Activated CD8-positive, alpha-beta T cell treated with anti-CD3 and anti-CD28 coated beads for 36 hours (primary cell): ENCODE measurements around the gene IL18R1. TPM values are rescaled to one million over a fixed set of nuclear protein-coding genes. Genes with fewer than 3 reads are reported as not detected.

ENCODE experiments used
- ATAC-seq: fragments of 200-7000 bp; cut with Tn5 transposase; one replicate; pipeline ENCODE4 v1.10.0; 2021; ENCODE audit warnings: mild to moderate bottlenecking, moderate library complexity
- CTCF ChIA-PET: fragments of 350-600 bp; sonication (Branson Sonifier 250); formaldehyde crosslinking; loops from one replicate; lab custom pipeline; 2021; ENCODE audit warnings: antibody characterized with exemption; lab: Charles Lee
- POLR2A ChIA-PET: fragments of 350-600 bp; sonication (Branson Sonifier 250); formaldehyde crosslinking; loops from one replicate; lab custom pipeline; 2021; ENCODE audit warnings: antibody characterized with exemption; lab: Charles Lee
- DNase-seq: peaks from one replicate; pipeline ENCODE4 v3.0.0-alpha.2; 2020
- H3K27ac Mint-ChIP-seq: one replicate; pipeline ENCODE4 v1.8.0; 2021; ENCODE audit warnings: mild to moderate bottlenecking, mixed read lengths
- H3K27me3 Mint-ChIP-seq: one replicate; pipeline ENCODE4 v1.8.0; 2021; ENCODE audit warnings: mixed read lengths
- H3K36me3 Mint-ChIP-seq: one replicate; pipeline ENCODE4 v1.8.0; 2021; ENCODE audit warnings: low read depth, mixed read lengths
- H3K4me1 Mint-ChIP-seq: one replicate; pipeline ENCODE4 v1.8.0; 2021; ENCODE audit warnings: low read depth, mixed read lengths
- H3K4me3 Mint-ChIP-seq: one replicate; pipeline ENCODE4 v1.8.0; 2021; ENCODE audit warnings: mild to moderate bottlenecking, moderate library complexity, mixed read lengths
- H3K9me3 Mint-ChIP-seq: one replicate; pipeline ENCODE4 v1.8.0; 2021; ENCODE audit warnings: mixed read lengths
- intact Hi-C: fragments of 100-400 bp; cut with micrococcal nuclease; formaldehyde crosslinking; loops from one replicate; pipeline ENCODE4 v1.10.0; 2022
- total RNA-seq, 2 experiments: library from RNA; stranded (reverse); gene quantifications; one replicate each; pipeline ENCODE4 v1.2.3, GENCODE V29; 2021
- TF ChIP-seq, protein P1 (sequence below): fragments of 200-600 bp; IDR thresholded peaks from one replicate; pipeline ENCODE4 v1.8.0; 2022; ENCODE audit warnings: antibody characterized with exemption, mild to moderate bottlenecking

Gene IL18R1
- total RNA-seq, 2 experiments from 2014 or later: 15.0 to 15.8 TPM

DNA sequence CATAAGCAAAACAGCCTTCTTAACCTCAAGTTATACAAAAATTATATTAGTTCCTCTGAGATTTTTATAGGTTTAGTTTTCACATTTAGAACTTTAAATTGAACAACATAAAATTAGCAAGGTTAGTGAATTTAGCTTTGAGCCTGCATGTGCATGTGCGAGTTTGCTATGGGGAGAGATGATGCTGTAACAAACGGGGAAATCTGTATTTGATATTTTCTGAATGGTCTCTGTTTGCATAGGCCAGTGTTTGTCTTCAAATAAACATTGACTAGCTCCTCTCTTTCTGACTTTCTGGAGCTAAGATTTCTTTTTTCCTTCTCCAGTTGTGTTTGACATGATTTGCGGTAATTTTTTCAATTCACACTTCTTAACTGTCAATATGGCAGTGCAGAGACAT is 36.5 kb downstream of the IL18R1 start:
- POLR2A ChIA-PET: no interaction called here
- no peaks in the 10 kb centered on the region for H3K27me3 Mint-ChIP-seq
- no peak for DNase-seq
- intact Hi-C loops: no loop called here
- H3K36me3 Mint-ChIP-seq: peaks cover 30% of the 10 kb centered on the region
- TF ChIP-seq, protein P1, sequence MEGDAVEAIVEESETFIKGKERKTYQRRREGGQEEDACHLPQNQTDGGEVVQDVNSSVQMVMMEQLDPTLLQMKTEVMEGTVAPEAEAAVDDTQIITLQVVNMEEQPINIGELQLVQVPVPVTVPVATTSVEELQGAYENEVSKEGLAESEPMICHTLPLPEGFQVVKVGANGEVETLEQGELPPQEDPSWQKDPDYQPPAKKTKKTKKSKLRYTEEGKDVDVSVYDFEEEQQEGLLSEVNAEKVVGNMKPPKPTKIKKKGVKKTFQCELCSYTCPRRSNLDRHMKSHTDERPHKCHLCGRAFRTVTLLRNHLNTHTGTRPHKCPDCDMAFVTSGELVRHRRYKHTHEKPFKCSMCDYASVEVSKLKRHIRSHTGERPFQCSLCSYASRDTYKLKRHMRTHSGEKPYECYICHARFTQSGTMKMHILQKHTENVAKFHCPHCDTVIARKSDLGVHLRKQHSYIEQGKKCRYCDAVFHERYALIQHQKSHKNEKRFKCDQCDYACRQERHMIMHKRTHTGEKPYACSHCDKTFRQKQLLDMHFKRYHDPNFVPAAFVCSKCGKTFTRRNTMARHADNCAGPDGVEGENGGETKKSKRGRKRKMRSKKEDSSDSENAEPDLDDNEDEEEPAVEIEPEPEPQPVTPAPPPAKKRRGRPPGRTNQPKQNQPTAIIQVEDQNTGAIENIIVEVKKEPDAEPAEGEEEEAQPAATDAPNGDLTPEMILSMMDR: no peak
- ATAC-seq: no peak
- no peak overlapping the region for H3K27ac Mint-ChIP-seq
- no peaks in the 10 kb centered on the region for H3K9me3 Mint-ChIP-seq
- peaks cover 22% of the 10 kb centered on the region for H3K4me1 Mint-ChIP-seq
- no peak overlapping the region for H3K4me3 Mint-ChIP-seq
- CTCF ChIA-PET: interaction anchor here (1.3 to 1.8 kb wide), 3 partner anchors 18 to 81 kb away, joined by 3 to 4 read pairs (median 3); partner anchors contain the start of gene SLC9A4

DNA sequence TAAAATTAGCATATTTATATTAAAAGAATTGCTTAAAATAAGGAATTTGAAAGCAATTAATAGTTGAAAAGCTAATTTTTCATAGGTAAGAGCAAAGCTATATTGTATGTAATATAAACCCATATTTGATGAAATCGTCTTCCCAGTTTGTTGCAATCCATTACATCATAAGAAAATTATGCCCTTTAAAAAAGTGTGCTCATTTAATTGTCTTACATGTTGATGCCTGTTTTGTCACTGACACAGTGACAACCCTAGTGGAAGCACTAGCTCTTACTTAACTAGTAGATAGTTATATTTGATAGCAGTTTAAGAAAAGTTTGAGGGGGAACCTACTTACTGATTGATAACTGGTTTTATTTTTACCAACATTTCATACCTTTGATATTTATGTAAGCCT is 37.3 kb downstream of the IL18R1 start:
- Mint-ChIP-seq H3K4me3 (no peak overlapping the region), H3K27ac (no peak overlapping the region), H3K9me3 (no peaks in the 10 kb centered on the region), H3K27me3 (no peaks in the 10 kb centered on the region), H3K36me3 (peaks cover 22% of the 10 kb centered on the region), H3K4me1 (peaks cover 16% of the 10 kb centered on the region)
- ChIA-PET CTCF (no interaction called here), POLR2A (no interaction called here)
- TF ChIP-seq, protein P1: no peak
- intact Hi-C loops: no loop called here
- no peak for ATAC-seq
- DNase-seq: no peak

DNA sequence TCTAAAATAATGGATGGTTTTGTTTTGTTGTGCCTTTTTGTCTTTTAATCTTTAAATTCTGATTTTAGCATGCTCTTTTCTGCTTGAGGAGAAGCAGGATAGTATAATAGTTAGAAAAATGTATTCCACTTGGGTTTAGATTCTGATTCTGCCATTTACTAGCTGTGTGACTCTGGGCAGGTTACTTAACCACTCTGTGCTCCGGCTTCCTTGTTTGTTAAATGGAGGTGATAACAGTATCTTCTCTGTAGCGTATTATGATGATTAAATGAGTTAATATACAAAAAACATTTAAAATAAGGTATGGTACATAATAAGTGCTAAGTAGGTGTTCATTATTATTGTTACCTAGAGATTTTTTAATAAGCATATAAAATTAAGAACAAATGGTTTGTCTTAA is 40.4 kb downstream of the IL18R1 start:
- Mint-ChIP-seq H3K36me3 (peaks cover 7% of the 10 kb centered on the region), H3K9me3 (no peaks in the 10 kb centered on the region), H3K4me3 (no peak overlapping the region), H3K27me3 (no peaks in the 10 kb centered on the region), H3K27ac (no peak overlapping the region), H3K4me1 (peaks cover 28% of the 10 kb centered on the region)
- intact Hi-C loops: no loop called here
- ATAC-seq: no peak
- POLR2A ChIA-PET: interaction anchor here (0.6 to 0.8 kb wide), 2 partner anchors 13 to 413 kb away, joined by 3 read pairs; no protein-coding TSS in a partner anchor
- DNase-seq: no peak
- CTCF ChIA-PET: no interaction called here
- TF ChIP-seq, protein P1: no peak

DNA sequence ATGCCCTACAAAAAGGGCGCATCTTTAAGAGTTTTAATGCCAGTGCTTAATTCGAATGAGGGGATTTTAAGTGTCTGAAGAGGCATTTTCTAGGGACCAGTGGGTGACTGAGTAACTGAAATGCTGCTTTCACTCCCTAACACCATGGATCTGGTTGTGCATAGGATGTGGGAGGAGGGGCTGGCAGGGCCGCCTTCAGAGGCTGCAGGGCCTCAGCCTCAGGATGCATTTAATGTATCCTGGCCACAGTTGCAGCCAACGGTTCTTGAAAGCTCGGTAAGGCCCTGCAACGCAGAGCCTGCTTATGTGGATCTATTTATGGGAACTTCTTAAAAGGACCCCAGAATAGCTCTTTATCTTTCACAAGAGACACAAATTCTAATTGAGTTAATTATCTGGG is 41.6 kb downstream of the IL18R1 start:
- ChIA-PET CTCF (interaction anchor here (0.6 to 2.5 kb wide), 3 partner anchors 9 to 41 kb away, joined by 3 to 7 read pairs (median 3); partner anchors contain the start of gene IL18R1), POLR2A (no interaction called here)
- Mint-ChIP-seq H3K27ac (no peak overlapping the region), H3K9me3 (no peaks in the 10 kb centered on the region), H3K4me1 (peaks cover 26% of the 10 kb centered on the region), H3K27me3 (no peaks in the 10 kb centered on the region), H3K36me3 (peaks cover 3% of the 10 kb centered on the region), H3K4me3 (no peak overlapping the region)
- TF ChIP-seq, protein P1: no peak
- DNase-seq: no peak
- intact Hi-C loops: no loop called here
- ATAC-seq: no peak

DNA sequence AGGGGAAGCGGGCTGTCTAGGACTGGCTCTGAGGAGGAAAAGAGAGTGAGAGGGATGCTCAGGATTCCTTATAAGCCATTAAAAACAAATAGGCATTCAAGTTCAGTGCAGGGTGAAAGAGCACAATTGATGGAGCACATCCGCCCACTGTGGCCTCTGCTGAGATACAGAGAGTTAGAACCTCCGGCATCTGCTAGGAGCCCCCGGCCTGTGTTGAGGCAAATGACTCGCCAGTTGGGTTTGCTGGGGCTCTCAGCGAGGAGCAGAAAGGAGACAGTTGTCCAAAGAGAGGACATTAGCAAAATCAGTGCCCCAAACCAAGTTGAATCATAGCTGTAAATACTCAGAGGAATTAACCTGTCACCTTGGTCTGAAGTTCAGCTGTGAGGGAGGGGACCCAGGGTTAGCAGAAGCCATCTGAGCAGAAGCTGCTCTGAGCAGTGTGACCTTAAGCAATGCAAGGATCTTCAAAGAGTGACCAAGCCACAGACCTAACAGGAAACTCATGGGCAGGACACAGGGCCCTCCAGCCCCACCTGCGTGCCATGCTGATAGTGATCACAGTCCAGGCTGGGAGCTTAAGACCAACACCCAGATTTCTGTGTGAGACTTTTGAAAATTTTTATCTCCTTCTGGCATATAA is 44.0 kb downstream of the IL18R1 start:
- TF ChIP-seq, protein P1: no peak
- Mint-ChIP-seq H3K9me3 (no peaks in the 10 kb centered on the region), H3K4me1 (peaks cover 24% of the 10 kb centered on the region), H3K27ac (no peak overlapping the region), H3K36me3 (no peaks in the 10 kb centered on the region), H3K4me3 (no peak overlapping the region), H3K27me3 (no peaks in the 10 kb centered on the region)
- CTCF ChIA-PET: interaction anchor here (1.6 kb wide), 1 partner anchor 16 kb away, joined by 5 read pairs; no protein-coding TSS in a partner anchor
- POLR2A ChIA-PET: no interaction called here
- peak; percentile 58 for ATAC-seq
- intact Hi-C loops: no loop called here
- DNase-seq: no peak
